DMS114 treated with DMSO at 0.1 percent for 48 hours (cell line): Measurements from ENCODE around the gene SPATS2L.
A peak's percentile ranks its signal among the peaks of the same experiment; 100 is the strongest.

ENCODE experiments used
- DNase-seq: peaks from one replicate; lab custom pipeline; 2025; ENCODE audit not compliant: unreplicated experiment; lab: John Stamatoyannopoulos, UW

SPATS2L gene

GRCh38 chr2:200297100-200297499 is 9.4 kb upstream of the SPATS2L start:
- DNase-seq = no peak

DNA sequence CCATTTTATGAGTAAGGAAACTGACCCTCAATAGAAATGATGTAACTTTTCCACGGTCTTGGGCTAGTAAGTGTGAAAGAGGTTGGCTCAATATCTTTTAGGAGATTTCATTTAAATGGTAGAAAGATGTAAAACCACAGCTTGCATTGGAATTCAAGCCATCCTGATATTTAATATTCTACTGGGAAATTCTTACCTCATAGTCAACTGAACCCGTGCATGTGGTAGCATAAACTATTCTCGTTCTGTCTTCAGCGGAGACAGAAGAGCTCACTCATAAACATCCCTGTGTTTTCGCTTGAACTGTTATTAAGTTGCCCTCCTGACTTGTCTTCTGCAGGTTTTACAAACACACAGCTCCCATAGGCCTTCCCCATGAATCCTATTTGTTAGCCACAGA is 8.5 kb upstream of the SPATS2L start:
- DNase-seq = no peak

DNA sequence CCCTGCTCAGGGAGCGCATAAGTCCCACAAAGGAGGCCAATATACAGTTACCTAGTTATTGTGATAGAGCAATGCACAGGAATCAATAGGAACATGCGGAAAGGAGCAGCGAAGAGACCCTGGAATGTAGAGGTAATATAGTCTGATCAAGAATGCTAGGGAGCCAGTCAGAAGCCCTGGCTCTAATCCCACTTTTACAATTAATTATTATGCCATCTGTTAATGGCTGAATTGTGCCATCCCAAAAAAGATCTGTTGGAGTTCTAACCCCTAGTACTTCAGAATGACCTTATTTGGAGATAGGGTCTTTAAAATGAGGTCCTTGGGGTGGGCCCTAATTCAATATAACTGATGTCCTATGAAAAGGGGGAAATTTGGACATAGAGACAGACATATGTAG is 7.7 kb upstream of the SPATS2L start:
- no peak for DNase-seq

DNA sequence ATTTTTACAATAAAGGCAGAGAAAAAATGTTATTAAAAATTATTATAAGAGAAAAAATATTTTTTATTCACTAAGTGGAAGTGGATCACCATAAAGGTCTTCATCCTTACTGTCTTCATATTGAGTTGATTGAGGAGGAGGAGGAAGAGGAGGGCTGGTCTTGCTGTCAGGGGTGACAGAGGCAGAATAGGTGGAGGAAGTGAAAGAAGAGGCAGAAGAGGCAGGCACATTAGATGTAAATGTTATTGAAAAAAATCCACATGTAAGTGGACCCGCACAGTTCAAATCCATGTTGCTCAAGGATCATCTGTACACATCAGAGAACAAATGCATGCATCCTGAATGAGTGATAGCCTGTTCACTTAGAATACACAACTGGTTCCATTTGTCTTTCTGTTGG is 6.4 kb upstream of the SPATS2L start:
- no peak for DNase-seq

DNA sequence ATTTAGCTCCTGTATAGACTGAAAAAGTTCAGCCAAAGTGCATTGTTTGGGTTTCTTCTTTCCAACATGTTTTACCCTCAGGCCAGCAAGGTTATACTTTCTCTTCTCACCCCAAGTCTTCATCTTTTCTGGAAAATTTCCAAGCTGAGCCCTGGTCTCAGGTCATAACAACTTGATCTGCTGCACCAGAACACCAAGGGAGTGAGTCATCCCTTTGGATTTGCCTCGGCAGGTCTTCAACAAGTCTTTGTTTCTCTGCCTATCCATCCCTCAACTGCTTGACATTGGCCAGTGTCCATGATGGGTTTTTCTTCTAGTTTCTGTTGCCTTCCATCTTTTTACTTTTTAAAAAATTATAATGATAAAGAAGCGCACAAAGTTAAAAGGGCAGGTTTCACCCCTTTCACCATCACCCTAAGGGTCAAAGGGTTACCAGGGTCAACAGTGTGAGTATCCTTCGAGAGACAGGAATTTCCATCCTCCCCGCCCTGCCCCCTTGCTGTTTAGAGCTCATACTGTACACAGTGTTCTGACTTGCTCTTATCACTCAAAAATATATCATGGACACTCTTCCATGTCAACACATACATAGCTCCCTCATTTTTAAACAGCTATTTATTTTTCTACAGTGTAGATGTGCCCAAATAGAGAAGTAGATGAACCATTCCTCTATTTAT is 5.7 kb upstream of the SPATS2L start:
- DNase-seq = no peak

DNA sequence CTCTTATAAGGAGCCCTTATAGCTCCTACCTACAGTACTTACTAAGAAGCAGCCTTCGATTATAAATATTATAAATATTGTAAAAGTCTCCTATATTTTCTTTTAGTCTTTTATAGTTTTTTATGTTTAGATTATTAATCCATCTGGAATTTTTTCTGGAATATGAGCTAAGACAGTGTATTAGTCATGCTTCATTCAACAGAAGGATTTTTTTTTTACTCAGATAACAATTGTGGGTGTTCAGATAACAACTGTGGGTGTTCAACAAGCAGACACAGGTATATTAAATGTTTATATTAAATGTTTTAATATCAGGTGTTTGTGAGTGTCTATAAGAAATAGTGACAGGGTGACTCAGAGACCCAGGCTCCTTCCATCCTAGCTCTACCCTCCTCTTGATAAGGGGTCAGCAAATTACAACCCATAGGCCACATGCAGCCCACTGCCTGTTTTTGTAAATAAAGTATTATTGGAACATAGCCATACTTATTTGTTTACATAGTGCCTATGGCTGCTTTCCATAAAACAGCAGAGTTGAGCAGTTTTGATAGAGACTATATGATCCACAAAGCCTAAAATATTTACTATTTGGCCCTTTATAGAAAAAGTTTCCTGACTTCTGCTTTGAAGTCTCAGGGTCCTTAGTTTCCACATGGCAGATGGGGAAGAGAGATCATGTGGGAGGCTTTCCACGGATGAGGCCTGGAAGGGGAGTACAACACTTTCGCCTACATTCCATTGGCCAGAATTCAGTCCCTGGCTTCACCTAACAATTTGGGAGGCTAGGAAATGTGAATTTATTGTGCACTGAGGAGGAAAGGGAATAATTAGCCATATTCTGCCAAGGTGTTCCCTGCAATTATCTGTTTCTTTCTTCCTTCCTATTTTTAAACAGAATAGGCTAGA is 4.3 kb upstream of the SPATS2L start:
- DNase-seq = no peak

DNA sequence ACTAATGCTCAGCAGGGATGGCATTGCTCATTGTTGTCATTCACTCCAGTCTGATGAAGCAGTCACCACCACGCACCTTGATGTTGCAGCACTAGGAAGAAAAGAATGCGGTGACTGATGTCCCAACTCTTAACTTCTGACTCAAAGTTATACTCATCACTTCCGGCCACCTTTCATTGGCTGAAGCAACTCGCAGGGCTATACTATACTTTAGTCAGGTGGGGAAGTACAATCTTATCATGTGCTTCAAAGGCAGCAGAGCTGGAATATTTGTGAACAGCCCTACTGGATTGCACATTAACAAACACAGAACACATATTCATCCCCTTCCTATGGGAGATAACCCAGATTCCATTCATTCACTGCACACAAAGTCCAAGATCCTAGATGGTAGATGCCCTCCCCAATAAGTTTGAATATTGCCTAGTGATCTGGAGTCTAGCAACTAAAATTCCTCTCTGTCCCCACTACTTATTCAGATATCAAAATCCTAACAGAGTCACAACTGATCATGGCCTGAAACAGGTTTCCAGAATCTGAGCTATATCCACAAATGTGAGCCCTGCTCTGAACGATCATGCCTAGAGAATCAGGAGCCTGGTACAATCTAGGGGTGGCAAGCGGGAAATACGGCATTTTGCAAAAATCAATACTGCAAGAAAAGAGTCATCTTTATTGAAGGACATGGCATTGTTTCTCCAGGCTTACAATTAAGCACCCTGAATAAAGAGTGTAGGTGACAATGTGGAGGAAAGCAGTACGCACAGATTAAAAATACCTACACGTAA is 3.4 kb upstream of the SPATS2L start:
- DNase-seq = no peak

DNA sequence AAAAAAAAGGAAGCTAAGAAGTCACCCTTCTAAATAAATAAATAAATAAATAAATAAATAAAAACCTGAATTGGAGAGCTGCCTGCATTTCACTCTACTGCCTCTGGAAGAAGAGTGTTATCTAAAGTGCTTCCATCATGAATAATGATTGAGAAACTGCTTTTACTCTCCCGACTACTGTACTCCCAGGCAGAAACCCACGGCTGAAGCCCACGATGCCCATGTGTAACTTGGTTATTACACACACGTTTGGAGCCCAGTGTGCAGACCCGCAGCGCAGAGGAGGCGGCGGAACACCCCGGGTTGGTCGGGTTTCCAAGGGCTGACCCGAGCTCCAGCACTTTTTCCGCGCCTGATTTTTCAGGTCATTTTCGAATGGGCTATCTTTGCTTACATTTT is 697 bp upstream of the SPATS2L start:
- peak; percentile 9 for DNase-seq

DNA sequence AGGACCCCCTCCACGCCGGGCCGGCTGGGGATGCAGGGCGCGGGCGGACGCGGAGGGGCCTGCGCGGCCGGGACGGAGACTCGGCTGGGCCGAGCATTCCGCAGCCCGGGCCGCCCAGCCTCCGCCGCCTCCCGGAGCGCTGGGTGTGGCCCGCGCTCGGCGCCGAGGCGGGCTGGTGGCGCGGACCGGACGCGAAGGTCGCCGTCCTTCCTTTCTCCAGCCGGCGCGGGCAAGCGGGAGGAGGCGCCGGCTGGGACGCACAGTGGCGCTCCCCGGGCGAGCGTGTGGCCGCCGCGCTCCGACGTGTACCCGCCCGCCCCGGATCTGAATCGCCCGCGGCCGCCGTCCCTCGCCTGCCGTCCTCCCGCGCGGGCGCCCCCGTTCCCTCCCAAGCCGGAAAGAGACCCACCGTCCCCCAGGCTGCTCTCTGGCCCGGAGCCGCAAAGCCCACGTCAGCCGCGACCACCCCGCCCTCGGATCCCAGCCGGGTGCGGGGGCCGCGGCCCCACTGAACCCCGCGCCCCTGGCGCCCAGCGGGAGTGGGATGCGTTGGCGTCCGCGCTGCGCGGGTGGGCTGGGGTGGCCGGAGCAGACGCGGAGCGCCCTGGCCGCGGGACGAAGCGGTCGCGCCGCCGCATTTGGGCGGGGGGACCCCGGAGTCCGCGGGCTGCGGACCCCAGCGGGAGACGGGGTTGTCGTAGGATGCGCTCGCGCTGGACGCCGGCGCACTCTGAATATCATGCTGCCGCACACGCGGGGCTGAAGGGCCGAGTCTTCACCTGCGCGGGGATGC is 634 bp downstream of the SPATS2L start:
- DNase-seq = no peak

GRCh38 chr2:200307724-200308545 is 1.4 kb downstream of the SPATS2L start:
- DNase-seq = no peak

DNA sequence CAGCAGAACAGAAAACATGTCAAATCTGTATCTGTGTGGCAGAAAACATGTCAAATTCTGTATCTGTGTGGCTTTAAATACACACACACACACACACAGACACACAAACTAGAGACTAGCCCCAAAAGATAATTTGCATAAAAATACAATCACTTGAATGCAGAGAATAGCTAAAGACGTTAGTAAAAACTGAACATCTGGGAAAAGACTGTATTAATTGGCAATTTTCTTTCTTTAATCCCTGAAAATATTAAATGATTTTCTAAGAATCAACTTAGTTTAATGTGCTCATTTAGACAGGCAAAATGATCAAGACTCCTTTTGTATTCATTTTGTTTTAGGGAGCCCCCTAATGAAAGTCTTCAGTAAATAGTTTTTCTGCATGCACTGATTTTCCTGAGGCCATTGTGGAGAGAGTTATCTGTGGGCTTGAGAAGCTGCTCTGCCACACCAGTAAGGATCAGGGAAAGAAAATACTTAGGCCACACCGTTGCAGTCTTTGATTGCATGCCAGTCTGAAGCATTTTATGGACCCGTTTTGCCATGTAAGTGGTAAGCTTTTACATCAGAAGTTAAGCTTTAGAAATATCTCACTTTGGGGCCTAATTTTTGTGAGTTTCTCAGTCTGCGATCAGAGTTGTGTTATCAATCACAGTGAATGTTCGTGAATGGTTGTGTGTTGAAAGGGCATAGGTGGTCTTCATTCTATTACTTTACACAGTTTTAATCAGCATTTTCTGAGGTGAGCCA is 2.2 kb downstream of the SPATS2L start:
- peak; percentile 11 for DNase-seq

DNA sequence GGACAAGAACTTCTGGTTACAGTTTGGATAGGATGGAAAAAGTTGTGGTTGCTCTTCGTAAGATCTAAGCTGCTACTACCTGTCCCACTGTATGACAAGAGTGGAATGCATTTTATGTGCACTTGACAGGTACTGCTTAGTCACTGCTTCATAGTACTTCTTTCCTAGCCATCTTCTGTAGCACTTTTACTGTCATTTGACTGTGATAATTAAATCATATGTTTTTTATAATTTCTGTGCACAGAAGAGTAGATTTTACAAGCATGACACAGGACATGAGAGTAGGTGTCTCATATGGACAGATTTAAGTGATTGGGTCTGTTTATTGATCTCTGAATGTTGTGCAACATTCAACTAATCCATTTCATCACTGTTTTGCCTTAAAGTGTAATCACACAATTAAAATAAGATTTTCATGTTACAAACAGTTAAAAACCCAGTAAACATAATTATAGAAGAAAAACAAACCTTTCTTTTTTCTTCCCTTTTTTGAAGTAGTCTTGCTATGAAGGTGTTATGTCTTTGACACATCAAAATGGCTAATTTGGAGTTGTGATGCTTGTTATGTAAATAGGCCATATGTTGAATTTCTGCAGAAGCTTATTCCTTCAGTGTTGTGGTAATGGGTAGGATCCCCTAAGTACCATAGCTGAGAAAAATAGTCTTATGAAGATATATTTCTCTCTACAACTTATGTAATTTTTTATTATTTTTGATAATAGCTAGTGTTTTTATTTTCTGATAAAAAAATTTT is 3.0 kb downstream of the SPATS2L start:
- DNase-seq = no peak

GRCh38 chr2:200310545-200310971 is 4.1 kb downstream of the SPATS2L start:
- DNase-seq = no peak

DNA sequence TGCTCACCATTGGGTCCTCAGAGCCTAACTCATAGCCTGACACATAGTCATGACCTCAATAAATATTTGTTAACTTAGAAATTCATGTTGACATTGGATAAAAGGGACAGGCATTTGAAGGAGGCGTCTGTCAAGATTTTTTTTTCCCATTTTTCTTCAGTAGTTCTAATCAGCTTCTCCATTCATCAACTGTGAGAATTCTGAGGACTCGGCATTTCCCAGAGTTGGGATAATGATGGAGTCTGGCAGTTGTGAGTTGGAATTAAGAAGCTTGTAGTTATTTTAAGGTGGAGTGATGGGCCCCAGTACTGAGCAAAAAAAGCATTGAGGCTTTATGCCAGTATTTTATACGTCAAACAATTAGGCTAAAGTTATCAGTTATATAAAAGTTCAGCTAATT is 4.6 kb downstream of the SPATS2L start:
- DNase-seq = no peak

- no peak for DNase-seq
These were observed 8.6 kb downstream of the SPATS2L start for GRCh38 chr2:200314976-200315567.

DNA sequence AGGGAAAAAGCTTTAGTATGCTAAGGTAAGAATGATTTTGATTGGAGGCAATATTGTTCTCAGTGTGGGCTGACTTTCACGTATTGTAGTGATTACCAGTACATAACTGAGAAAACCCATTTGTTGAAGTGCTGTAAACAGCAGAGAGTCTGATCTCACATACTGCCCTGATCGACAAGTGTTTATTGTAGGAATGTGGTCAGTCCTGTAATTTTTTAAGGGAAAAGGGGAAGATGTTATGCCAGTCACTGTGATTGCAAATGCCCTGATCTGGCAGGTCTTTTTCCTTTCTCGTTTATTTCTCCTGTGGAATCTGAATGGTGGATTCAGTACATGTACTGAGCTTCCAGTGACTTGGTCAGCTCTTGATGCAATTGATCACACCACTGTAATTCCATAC is 11.5 kb downstream of the SPATS2L start:
- no peak for DNase-seq

DNA sequence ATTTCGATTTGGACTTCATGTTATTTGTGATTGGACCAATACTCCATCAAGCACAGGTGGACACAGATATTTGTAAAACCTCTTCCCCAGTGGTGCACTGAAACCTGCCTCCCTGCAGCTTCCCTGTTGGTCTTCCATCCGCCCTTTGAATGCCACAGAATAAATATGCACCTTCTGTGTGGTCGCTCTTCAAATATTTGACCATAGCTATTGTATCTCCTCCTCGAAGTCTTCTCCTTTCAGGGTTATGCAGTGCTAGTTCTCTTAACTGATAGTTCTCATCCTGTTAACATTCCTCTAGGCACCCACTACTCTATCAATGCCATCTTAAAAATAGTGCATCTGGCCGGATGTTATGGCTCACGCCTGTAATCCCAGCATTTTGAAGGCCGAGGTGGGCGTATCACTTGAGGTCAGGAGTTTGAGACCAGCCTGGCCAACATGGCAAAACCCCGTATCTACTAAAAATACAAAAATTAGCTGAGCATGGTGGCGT is 12.5 kb downstream of the SPATS2L start:
- no peak for DNase-seq
